B cell (primary cell): Measurements from ENCODE around the gene LTC4S. TPM values are rescaled to one million over a fixed set of nuclear protein-coding genes. Genes with fewer than 3 reads are reported as not detected.
A peak's percentile ranks its signal among the peaks of the same experiment; 100 is the strongest.

ENCODE experiments used
- ATAC-seq: fragments of 200-7000 bp; cut with Tn5 transposase; one replicate; pipeline ENCODE4 v1.10.0; 2021; ENCODE audit warnings: low read depth, mild to moderate bottlenecking, moderate number of reproducible peaks, moderate library complexity
- CTCF ChIA-PET: fragments of 350-600 bp; sonication (Branson Sonifier 250); formaldehyde crosslinking; loops from one replicate; lab custom pipeline; 2021; ENCODE audit warnings: antibody characterized with exemption, inconsistent platforms; lab: Charles Lee
- POLR2A ChIA-PET: fragments of 350-600 bp; sonication (Branson Sonifier 250); formaldehyde crosslinking; loops from one replicate; lab custom pipeline; 2021; ENCODE audit warnings: antibody characterized with exemption; lab: Charles Lee
- DNase-seq: peaks from one replicate; pipeline ENCODE4 v3.0.0; 2013
- H2AFZ ChIP-seq: 2 replicates; pipeline ENCODE4 v1.6.1; 2012; ENCODE audit warnings: mild to moderate bottlenecking, low read depth, low read length; ENCODE audit not compliant: insufficient read depth, poor library complexity, severe bottlenecking
- H3K27ac ChIP-seq, 2 donors: 1 replicate in 1 of 2; 2 replicates in 1 of 2; pipeline ENCODE4 v1.5.1; 2012 to 2013; ENCODE audit warnings: low read length in 2 of 2, mild to moderate bottlenecking in 2 of 2, moderate library complexity in 1 of 2
- H3K27me3 ChIP-seq, 4 experiments: fragments of 200-600 bp in 1 of 4; sonication (generic) in 1 of 4; replicated peaks in 1 of 4; 1 replicate in 2 of 4; 2 replicates in 2 of 4; pipeline versions ENCODE4 v1.6.1 to v1.7.0; 2013 to 2016; ENCODE audit warnings: low read length in 3 of 4, mild to moderate bottlenecking in 2 of 4, mixed read lengths in 1 of 4, moderate library complexity in 1 of 4; ENCODE audit not compliant: insufficient read depth in 4 of 4, control insufficient read depth in 3 of 4; ENCODE audit errors: control extremely low read depth in 1 of 4
- H3K36me3 ChIP-seq, 2 experiments: replicated peaks in 1 of 2; 1 replicate in 1 of 2; 2 replicates in 1 of 2; pipeline versions ENCODE4 v1.6.1 to v1.7.1; 2013; ENCODE audit warnings: low read length in 1 of 2; ENCODE audit not compliant: insufficient read depth in 2 of 2, control insufficient read depth in 1 of 2; ENCODE audit errors: control extremely low read depth in 1 of 2, extremely low read depth in 1 of 2
- H3K4me1 ChIP-seq, 2 donors: fragments of 200-600 bp in 1 of 2; sonication (generic) in 1 of 2; 1 replicate in 1 of 2; 2 replicates in 1 of 2; pipeline versions ENCODE4 v1.5.1 to v1.6.1; 2013 to 2017; ENCODE audit warnings: low read length in 2 of 2; ENCODE audit not compliant: control insufficient read depth in 2 of 2, insufficient read depth in 2 of 2
- H3K4me2 ChIP-seq: replicated peaks from 2 replicates; pipeline ENCODE3; 2012; ENCODE audit warnings: mild to moderate bottlenecking, low read depth, low read length; ENCODE audit not compliant: poor library complexity, severe bottlenecking
- H3K4me3 ChIP-seq, 5 experiments: fragments of 200-600 bp in 1 of 5; sonication (generic) in 1 of 5; 1 replicate in 3 of 5; 2 replicates in 2 of 5; pipeline versions ENCODE4 v1.5.1 to v1.7.0; 2011 to 2016; ENCODE audit warnings: low read length in 4 of 5, mild to moderate bottlenecking in 4 of 5, low read depth in 2 of 5, control low read depth in 1 of 5, moderate library complexity in 1 of 5; ENCODE audit not compliant: insufficient read depth in 1 of 5; ENCODE audit errors: control extremely low read depth in 1 of 5, extremely low read depth in 1 of 5
- H3K79me2 ChIP-seq: fragments of 200-600 bp; sonication (generic); one replicate; pipeline ENCODE4 v1.6.0; 2016; ENCODE audit warnings: low read length; ENCODE audit not compliant: control insufficient read depth, insufficient read depth
- H3K9ac ChIP-seq: fragments of 200-600 bp; sonication (generic); 2 replicates; pipeline ENCODE4 v1.6.1; 2017; ENCODE audit warnings: mild to moderate bottlenecking, low read length, moderate library complexity
- H3K9me3 ChIP-seq, 3 donors: one replicate each; pipeline versions ENCODE4 v1.6.1 to v1.7.1; 2013; ENCODE audit warnings: low read length in 2 of 3; ENCODE audit not compliant: control insufficient read depth in 2 of 3, insufficient read depth in 1 of 3; ENCODE audit errors: control extremely low read depth in 1 of 3
- H4K20me1 ChIP-seq: 2 replicates; pipeline ENCODE4 v1.6.0; 2012; ENCODE audit warnings: mild to moderate bottlenecking, low read length; ENCODE audit not compliant: insufficient read depth, control insufficient read depth, poor library complexity, severe bottlenecking
- H3K27ac Mint-ChIP-seq: one replicate; pipeline ENCODE4 v1.8.0; 2021; ENCODE audit warnings: mixed read lengths
- H3K27me3 Mint-ChIP-seq: one replicate; pipeline ENCODE4 v1.8.0; 2021; ENCODE audit warnings: mixed read lengths
- H3K4me1 Mint-ChIP-seq: one replicate; pipeline ENCODE4 v1.8.0; 2021; ENCODE audit warnings: mixed read lengths
- H3K4me3 Mint-ChIP-seq: one replicate; pipeline ENCODE4 v1.8.0; 2021; ENCODE audit warnings: mixed read lengths
- H3K9me3 Mint-ChIP-seq: one replicate; pipeline ENCODE4 v1.8.0; 2022; ENCODE audit warnings: mixed read lengths; ENCODE audit not compliant: insufficient read depth
- CTCF ChIP-seq: fragments of 200-600 bp; IDR thresholded peaks from one replicate; pipeline ENCODE4 v1.8.0; 2022; ENCODE audit warnings: antibody characterized with exemption, mild to moderate bottlenecking
- EZH2 ChIP-seq: IDR thresholded peaks from 2 replicates; pipeline ENCODE4 v1.6.1; 2012; ENCODE audit warnings: borderline replicate concordance, low read depth, mild to moderate bottlenecking, moderate library complexity, low read length; ENCODE audit not compliant: insufficient read depth, poor library complexity, severe bottlenecking
- WGBS: methylation state at CpG from one replicate; pipeline ENCODE4 v1.1.5; 2013; ENCODE audit warnings: missing lambda C conversion rate; ENCODE audit not compliant: insufficient coverage; 5-methylcytosine and 5-hydroxymethylcytosine counted together
- intact Hi-C: fragments of 100-400 bp; cut with micrococcal nuclease; formaldehyde crosslinking; loops from one replicate; pipeline ENCODE4 v1.10.0; 2022
- polyA plus RNA-seq: library from polyadenylated mRNA; depleted of rRNA; stranded (reverse); fragments of >200 nt; gene quantifications from 2 replicates; pipeline ENCODE4 v1.2.3, GENCODE V29; 2012
- total RNA-seq, 2 donors: library from RNA; stranded (reverse); fragments of 120-200 nt in 1 of 2; gene quantifications; 1 replicate in 1 of 2; 2 replicates in 1 of 2; pipeline versions ENCODE4 v1.2.3 to v1.2.4, GENCODE V29; 2013 to 2022

The LTC4S gene
- total and polyA plus RNA-seq, 2 donors (not counting 1 experiment from before 2014, with no cell fraction given): 0.40 to 3.8 TPM

- CTCF ChIA-PET: interaction anchor here (1.7 to 1.8 kb wide), 2 partner anchors 16 to 177 kb away, joined by 4 read pairs; no protein-coding TSS in a partner anchor
- no peak overlapping the region for H3K4me2 ChIP-seq
- H3K27me3 ChIP-seq: no peaks in the 10 kb centered on the region
- Mint-ChIP-seq H3K27me3 (no peaks in the 10 kb centered on the region), H3K27ac (no peak overlapping the region), H3K9me3 (no peaks in the 10 kb centered on the region), H3K4me3 (no peak overlapping the region), H3K4me1 (peaks cover 33% of the 10 kb centered on the region)
- H3K36me3 ChIP-seq: peaks cover 0 to 31% of the 10 kb centered on the region in 2 experiments
- intact Hi-C loops: no loop called here
- POLR2A ChIA-PET: no interaction called here
- DNase-seq (peak; percentile 23), ATAC-seq (no peak)
- H3K79me2 ChIP-seq: peaks cover 19% of the 10 kb centered on the region
- no peak for TF ChIP-seq EZH2
- TF ChIP-seq CTCF: no peak
- no peaks in the 10 kb centered on the region for H3K9me3 ChIP-seq
- H4K20me1 ChIP-seq: peaks cover 38% of the 10 kb centered on the region
- no peak overlapping the region for H3K9ac ChIP-seq
- WGBS: 98% methylated on average over 17 of the region's 23 CpGs
- no peak overlapping the region for H3K4me3 ChIP-seq
- H3K4me1 ChIP-seq: peaks cover 33 to 44% of the 10 kb centered on the region in 2 donors
- no peak overlapping the region for H3K27ac ChIP-seq
- H2AFZ ChIP-seq: no peak overlapping the region
These were observed 4.5 kb downstream of the LTC4S start for GRCh38 chr5:179798144-179798770.

GRCh38 chr5:179798771-179799643, 5.2 kb downstream of the LTC4S start:
- H3K4me1 Mint-ChIP-seq: peaks cover 33% of the 10 kb centered on the region
- no peak for DNase-seq
- H3K9me3 ChIP-seq: no peaks in the 10 kb centered on the region
- no peak overlapping the region for H3K27ac Mint-ChIP-seq
- no peak overlapping the region for H3K4me2 ChIP-seq
- ChIA-PET POLR2A (no interaction called here), CTCF (interaction anchor here (2.4 kb wide), 1 partner anchor 38 kb away, joined by 7 read pairs; no protein-coding TSS in a partner anchor)
- TF ChIP-seq EZH2: no peak
- no peak for TF ChIP-seq CTCF
- no peak overlapping the region for H3K4me3 ChIP-seq
- H3K36me3 ChIP-seq: peaks cover 0 to 31% of the 10 kb centered on the region in 2 experiments
- H3K9ac ChIP-seq: no peak overlapping the region
- H2AFZ ChIP-seq: no peak overlapping the region
- no peak overlapping the region for H3K27ac ChIP-seq
- H3K27me3 ChIP-seq: no peaks in the 10 kb centered on the region
- H4K20me1 ChIP-seq: peaks cover 45% of the 10 kb centered on the region
- H3K79me2 ChIP-seq: peaks cover 19% of the 10 kb centered on the region
- no peak for ATAC-seq
- no peaks in the 10 kb centered on the region for H3K27me3 Mint-ChIP-seq
- intact Hi-C loops: no loop called here
- peaks cover 35 to 44% of the 10 kb centered on the region in 2 donors for H3K4me1 ChIP-seq
- WGBS: 98% methylated on average over 34 of the region's 36 CpGs
- H3K4me3 Mint-ChIP-seq: no peak overlapping the region
- no peaks in the 10 kb centered on the region for H3K9me3 Mint-ChIP-seq
